Keratinocyte (primary cell): ENCODE measurements around the gene MGAT5B. TPM values are rescaled to one million over a fixed set of nuclear protein-coding genes. Genes with fewer than 3 reads are reported as not detected.

ENCODE experiments used
- DNase-seq: peaks from one replicate; pipeline ENCODE4 v3.0.0-alpha.2; 2011; ENCODE audit warnings: low read depth, missing footprints, low spot score
- FAIRE-seq: peaks from 2 replicates; lab custom pipeline; 2011; peaks lifted over from hg19 to GRCh38; lab: Jason Lieb, UNC
- H2AFZ ChIP-seq: 2 replicates; pipeline ENCODE4 v1.6.0; 2012; ENCODE audit warnings: low read length, control low read depth, inconsistent platforms; ENCODE audit not compliant: control insufficient read depth
- H3K27ac ChIP-seq: 2 replicates; pipeline ENCODE4 v1.5.1; 2011; ENCODE audit warnings: low read length; ENCODE audit not compliant: control insufficient read depth, insufficient read depth
- H3K27me3 ChIP-seq: 3 replicates; pipeline ENCODE4 v1.6.0; 2011; ENCODE audit warnings: low read length; ENCODE audit not compliant: control insufficient read depth, insufficient read depth; ENCODE audit errors: extremely low read depth
- H3K36me3 ChIP-seq, 2 experiments: 2 replicates in 1 of 2; 3 replicates in 1 of 2; pipeline ENCODE4 v1.5.1; 2011; ENCODE audit warnings: low read length in 2 of 2, mild to moderate bottlenecking in 1 of 2; ENCODE audit not compliant: control insufficient read depth in 2 of 2, insufficient read depth in 2 of 2; ENCODE audit errors: extremely low read depth in 1 of 2
- H3K4me1 ChIP-seq: 3 replicates; pipeline ENCODE4 v1.5.1; 2011; ENCODE audit warnings: low read length; ENCODE audit not compliant: control insufficient read depth, insufficient read depth; ENCODE audit errors: extremely low read depth
- H3K4me2 ChIP-seq: 3 replicates; pipeline ENCODE4 v1.6.0; 2011; ENCODE audit warnings: low read depth, low read length; ENCODE audit not compliant: control insufficient read depth, insufficient read depth; ENCODE audit errors: extremely low read depth
- H3K4me3 ChIP-seq, 3 experiments: fragments of 200-600 bp in 1 of 3; sonication (generic) in 1 of 3; 2 replicates in 2 of 3; 3 replicates in 1 of 3; pipeline ENCODE4 v1.5.1; 2011 to 2016; ENCODE audit warnings: low read length in 3 of 3, mild to moderate bottlenecking in 3 of 3, control low read depth in 2 of 3, inconsistent platforms in 1 of 3, low read depth in 1 of 3, mixed read lengths in 1 of 3, mixed run types in 1 of 3, moderate library complexity in 1 of 3; ENCODE audit not compliant: control insufficient read depth in 2 of 3, insufficient read depth in 2 of 3; ENCODE audit errors: extremely low read depth in 1 of 3
- H3K79me2 ChIP-seq: 2 replicates; pipeline ENCODE4 v1.6.0; 2012; ENCODE audit warnings: low read length; ENCODE audit not compliant: control insufficient read depth, insufficient read depth
- H3K9ac ChIP-seq: 3 replicates; pipeline ENCODE4 v1.6.0; 2011; ENCODE audit warnings: low read length; ENCODE audit not compliant: control insufficient read depth, insufficient read depth; ENCODE audit errors: extremely low read depth
- H3K9me1 ChIP-seq: 3 replicates; pipeline ENCODE4 v1.6.0; 2011; ENCODE audit warnings: low read length; ENCODE audit not compliant: control insufficient read depth, insufficient read depth; ENCODE audit errors: extremely low read depth
- H3K9me3 ChIP-seq: 2 replicates; pipeline ENCODE4 v1.5.1; 2012; ENCODE audit warnings: low read depth, low read length; ENCODE audit not compliant: control insufficient read depth
- H4K20me1 ChIP-seq: 3 replicates; pipeline ENCODE4 v1.6.0; 2011; ENCODE audit warnings: low read length; ENCODE audit not compliant: control insufficient read depth, insufficient read depth; ENCODE audit errors: extremely low read depth
- CTCF ChIP-seq, 3 experiments: IDR thresholded peaks in 1 of 3; conservative IDR thresholded peaks in 1 of 3; optimal IDR thresholded peaks in 1 of 3; 2 replicates in 2 of 3; 3 replicates in 1 of 3; pipeline versions ENCODE3 to v1.5.1; 2011; ENCODE audit warnings: low read length in 3 of 3, mild to moderate bottlenecking in 3 of 3, moderate library complexity in 2 of 3, control low read depth in 1 of 3, inconsistent platforms in 1 of 3; ENCODE audit not compliant: insufficient read depth in 2 of 3; ENCODE audit errors: extremely low read depth in 1 of 3
- EZH2 ChIP-seq: IDR thresholded peaks from one replicate; pipeline ENCODE4 v1.6.1; 2012; ENCODE audit warnings: inconsistent platforms, mild to moderate bottlenecking, low read length, moderate library complexity
- dilution Hi-C: fragments of 300-500 bp; cut with MboI; formaldehyde crosslinking; loops from one replicate; pipeline ENCODE4 v1.7.0; 2020; ENCODE audit warnings: low sequenced_read_pairs; ENCODE audit not compliant: extremely low pct_ligation_motif_present
- polyA plus RNA-seq, 5 experiments: library from polyadenylated mRNA; depleted of rRNA in 3 of 5; stranded (reverse) in 3 of 5; stranded (forward) in 1 of 5; unstranded in 1 of 5; fragments of >200 nt; gene quantifications; 1 replicate in 1 of 5; 2 replicates in 3 of 5; 3 replicates in 1 of 5; pipeline versions ENCODE4 v1.2.1 to v1.2.3, GENCODE V29; 2011 to 2012; ENCODE audit warnings: missing spikeins in 2 of 5, low read depth in 1 of 5, low replicate concordance in 1 of 5

Gene MGAT5B
- polyA plus RNA-seq, 1 donor (not counting 4 experiments of a cell fraction or from before 2014, with no cell fraction given): 0.29 TPM

- DNase-seq (no peak), FAIRE-seq (no peak)
- Histone ChIP-seq H3K4me1 (no peaks in the 10 kb centered on the region), H3K79me2 (no peaks in the 10 kb centered on the region), H3K36me3 (no peaks in the 10 kb centered on the region), H3K9me3 (no peaks in the 10 kb centered on the region), H3K9me1 (no peaks in the 10 kb centered on the region), H3K9ac (no peak overlapping the region), H4K20me1 (peaks cover 3% of the 10 kb centered on the region), H3K27me3 (peaks cover 40% of the 10 kb centered on the region), H3K4me2 (no peak overlapping the region), H2AFZ (no peak overlapping the region), H3K4me3 (no peak overlapping the region), H3K27ac (no peak overlapping the region)
- TF ChIP-seq EZH2 (no peak), CTCF (optimal IDR thresholded peaks at IDR 0.05 in 1 of 3, IDR thresholded peaks at IDR 0.05 in 1 of 3, conservative IDR thresholded peaks at IDR 0.05 in 1 of 3; ENCODE audit: extremely low read depth in 1 of 3, insufficient read depth in 2 of 3, low read length in 3 of 3) (no peak)
- dilution Hi-C loops: no loop called here
These were observed 79.1 kb downstream of the MGAT5B start for GRCh38 chr17:76947309-76947708.

DNA sequence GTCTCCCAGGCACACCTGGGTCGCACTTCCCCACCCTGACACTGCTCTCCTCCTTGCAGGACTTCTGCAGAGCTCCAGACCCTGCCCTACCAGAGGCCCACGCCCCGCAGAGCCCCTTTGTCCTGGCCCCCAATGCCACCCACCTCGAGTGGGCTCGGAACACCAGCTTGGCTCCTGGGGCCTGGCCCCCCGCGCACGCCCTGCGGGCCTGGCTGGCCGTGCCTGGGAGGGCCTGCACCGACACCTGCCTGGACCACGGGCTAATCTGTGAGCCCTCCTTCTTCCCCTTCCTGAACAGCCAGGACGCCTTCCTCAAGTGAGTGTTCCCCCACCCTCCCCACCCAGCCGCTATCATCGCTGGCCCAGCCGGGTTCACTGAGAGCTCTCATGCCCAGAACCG is 79.6 kb downstream of the MGAT5B start:
- Histone ChIP-seq H3K9me1 (no peaks in the 10 kb centered on the region), H3K9me3 (no peaks in the 10 kb centered on the region), H3K4me3 (no peak overlapping the region), H3K4me1 (no peaks in the 10 kb centered on the region), H3K79me2 (no peaks in the 10 kb centered on the region), H4K20me1 (peaks cover 3% of the 10 kb centered on the region), H3K9ac (no peak overlapping the region), H3K36me3 (no peaks in the 10 kb centered on the region), H3K27ac (no peak overlapping the region), H2AFZ (no peak overlapping the region), H3K4me2 (no peak overlapping the region), H3K27me3 (peaks cover 36% of the 10 kb centered on the region)
- no peak for DNase-seq
- FAIRE-seq: no peak
- dilution Hi-C loops: no loop called here
- no peak for TF ChIP-seq CTCF (optimal IDR thresholded peaks at IDR 0.05 in 1 of 3, IDR thresholded peaks at IDR 0.05 in 1 of 3, conservative IDR thresholded peaks at IDR 0.05 in 1 of 3; ENCODE audit: extremely low read depth in 1 of 3, insufficient read depth in 2 of 3, low read length in 3 of 3)
- no peak for TF ChIP-seq EZH2
